ENCODE results near the gene PLA2G6.
A peak's percentile ranks its signal among the peaks of the same experiment; 100 is the strongest.

Gene PLA2G6

DNA sequence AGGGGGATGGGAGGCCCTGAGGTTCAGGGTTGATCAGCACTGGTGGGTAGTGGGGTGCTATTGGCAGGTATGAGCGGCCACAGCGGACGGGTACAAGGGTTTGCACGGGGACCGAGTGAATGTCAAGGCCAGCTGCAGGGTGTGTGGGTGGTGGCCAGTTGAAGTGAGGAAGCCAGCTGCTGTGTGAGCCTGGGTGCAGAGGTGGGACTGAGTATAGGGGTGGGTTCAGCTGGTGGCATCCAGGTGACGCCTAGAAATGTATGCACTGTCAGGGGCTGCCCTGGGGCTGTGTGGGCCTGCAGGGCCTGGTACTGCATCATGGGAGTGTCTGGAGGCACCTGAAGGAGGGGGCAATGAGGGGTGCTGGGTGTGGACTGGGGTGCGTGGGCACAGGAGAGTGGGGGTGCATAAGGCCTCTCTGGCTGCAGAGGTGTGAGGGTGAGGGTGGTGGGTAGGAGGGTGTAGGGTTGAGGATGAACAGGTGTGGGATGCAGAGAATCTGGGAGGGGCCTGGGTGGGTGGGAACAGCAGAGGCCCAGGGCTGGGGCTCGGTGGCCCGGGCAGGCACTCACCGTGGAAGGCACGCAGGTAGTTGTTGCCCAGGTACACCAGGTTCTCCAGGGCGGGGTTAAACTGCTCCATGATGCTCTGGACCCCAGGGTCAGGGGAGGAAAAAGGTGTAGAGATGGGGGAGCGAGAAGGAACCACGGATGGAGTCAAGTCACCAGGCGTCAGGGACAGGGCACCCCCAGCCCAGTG, 72.9 kb downstream of the PLA2G6 start:
- Histone ChIP-seq H3K4me1 (no peaks in the 10 kb centered on the region), H3K4me3 (no peak overlapping the region), H3K36me3 (replicated peaks) (no peaks in the 10 kb centered on the region), H3K27me3 (ENCODE audit: low read depth) (no peaks in the 10 kb centered on the region), H3K9me3 (no peaks in the 10 kb centered on the region)
- in situ Hi-C loops (cut with MboI; ENCODE audit: low sequenced_read_pairs), result no loop called here
- DNase-seq (ENCODE audit: low spot score in 2 of 2), result no peak

GRCh38 chr22:38107692-38108515, 73.7 kb downstream of the PLA2G6 start:
- Histone ChIP-seq H3K36me3 (replicated peaks) (no peaks in the 10 kb centered on the region), H3K4me3 (no peak overlapping the region), H3K4me1 (no peaks in the 10 kb centered on the region), H3K9me3 (no peaks in the 10 kb centered on the region), H3K27me3 (ENCODE audit: low read depth) (no peaks in the 10 kb centered on the region)
- in situ Hi-C loops (cut with MboI; ENCODE audit: low sequenced_read_pairs), result no loop called here
- no peak for DNase-seq (ENCODE audit: low spot score in 2 of 2)

- no peak for DNase-seq (ENCODE audit: low spot score in 2 of 2)
- Histone ChIP-seq H3K9me3 (no peaks in the 10 kb centered on the region), H3K4me1 (no peaks in the 10 kb centered on the region), H3K4me3 (no peak overlapping the region), H3K36me3 (replicated peaks) (no peaks in the 10 kb centered on the region), H3K27me3 (ENCODE audit: low read depth) (no peaks in the 10 kb centered on the region)
- in situ Hi-C loops (cut with MboI; ENCODE audit: low sequenced_read_pairs), result no loop called here
These were observed 74.6 kb downstream of the PLA2G6 start for GRCh38 chr22:38106814-38107578.

DNA sequence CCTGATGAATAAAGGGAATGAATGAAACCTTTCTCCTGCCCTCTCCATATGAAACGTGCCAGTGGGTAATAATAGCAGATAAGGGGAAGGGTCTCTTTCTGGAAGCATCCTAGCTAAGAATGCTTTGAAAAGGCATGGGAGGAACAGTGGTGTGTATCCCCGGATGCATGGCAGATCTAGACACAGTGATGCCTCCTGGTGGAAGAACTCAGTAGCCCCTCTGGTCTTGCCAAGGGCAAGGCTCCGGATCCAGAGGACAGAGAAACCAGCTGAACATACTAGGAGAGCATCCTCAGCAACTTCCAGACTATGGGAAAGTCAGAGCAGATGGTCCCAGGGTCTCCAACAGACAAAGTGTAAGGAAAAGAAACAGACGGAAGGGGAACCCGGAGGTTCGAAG, 77.5 kb downstream of the PLA2G6 start:
- in situ Hi-C loops (cut with MboI; ENCODE audit: low sequenced_read_pairs), result no loop called here
- Histone ChIP-seq H3K27me3 (ENCODE audit: low read depth) (no peaks in the 10 kb centered on the region), H3K9me3 (no peaks in the 10 kb centered on the region), H3K4me3 (no peak overlapping the region), H3K4me1 (no peaks in the 10 kb centered on the region), H3K36me3 (replicated peaks) (no peaks in the 10 kb centered on the region)
- peak in 1 of 2 experiments; percentile 40 for DNase-seq (ENCODE audit: low spot score in 2 of 2)

- in situ Hi-C loops (cut with MboI; ENCODE audit: low sequenced_read_pairs), result no loop called here
- Histone ChIP-seq H3K4me1 (no peaks in the 10 kb centered on the region), H3K27me3 (ENCODE audit: low read depth) (no peaks in the 10 kb centered on the region), H3K9me3 (no peaks in the 10 kb centered on the region), H3K4me3 (no peak overlapping the region), H3K36me3 (replicated peaks) (no peaks in the 10 kb centered on the region)
- no peak for DNase-seq (ENCODE audit: low spot score in 2 of 2)
These were observed 78.0 kb downstream of the PLA2G6 start for GRCh38 chr22:38103641-38104040.

DNA sequence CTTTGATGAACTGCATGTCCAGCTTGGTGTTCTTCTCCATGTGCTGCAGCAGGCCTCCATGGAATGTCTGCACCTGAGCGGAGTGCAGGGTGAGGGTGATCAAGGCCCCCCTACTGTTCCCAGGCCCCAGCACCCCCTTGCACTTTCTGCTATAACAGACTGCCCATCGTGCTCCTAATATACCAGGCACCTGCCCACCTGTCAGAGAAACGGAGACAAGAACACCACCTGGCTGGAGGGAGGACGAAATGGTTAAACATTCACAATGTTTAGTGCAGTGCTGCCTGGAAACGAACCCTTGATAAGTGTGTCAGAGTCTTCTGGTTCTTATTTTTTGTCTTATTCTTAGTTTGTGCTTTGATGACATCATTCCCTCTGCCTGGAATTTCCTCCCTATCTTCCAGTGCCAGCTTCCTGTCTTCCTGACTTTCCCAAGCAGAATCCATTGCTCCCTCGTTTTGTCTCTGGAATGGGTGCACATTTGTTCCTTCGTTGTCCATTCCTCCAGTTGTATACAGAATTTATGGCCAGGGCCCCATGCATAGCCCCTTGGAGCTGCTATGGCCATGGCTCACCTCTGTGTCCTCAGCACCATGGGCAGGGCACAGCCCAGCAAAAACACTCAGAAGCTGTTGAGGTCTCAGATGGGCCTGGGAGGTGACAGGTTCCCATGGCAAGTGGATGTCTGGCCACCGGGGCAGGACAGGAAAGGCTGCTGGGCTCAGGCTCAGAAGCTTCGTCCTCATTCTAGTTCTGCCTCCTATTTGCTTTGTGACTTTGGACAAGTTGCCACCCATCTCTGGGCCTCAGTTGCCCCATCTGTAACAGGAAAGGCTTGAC, 83.0 kb downstream of the PLA2G6 start:
- Histone ChIP-seq H3K9me3 (no peaks in the 10 kb centered on the region), H3K4me1 (no peaks in the 10 kb centered on the region), H3K4me3 (no peak overlapping the region), H3K36me3 (replicated peaks) (no peaks in the 10 kb centered on the region), H3K27me3 (ENCODE audit: low read depth) (no peaks in the 10 kb centered on the region)
- in situ Hi-C loops (cut with MboI; ENCODE audit: low sequenced_read_pairs), result no loop called here
- no peak for DNase-seq (ENCODE audit: low spot score in 2 of 2)

GRCh38 chr22:38097557-38098409, 83.8 kb downstream of the PLA2G6 start:
- no peaks in the 10 kb centered on the region for H3K9me3 ChIP-seq
- no peaks in the 10 kb centered on the region for H3K36me3 ChIP-seq (replicated peaks)
- no peak for DNase-seq (ENCODE audit: low spot score in 2 of 2)
- no peaks in the 10 kb centered on the region for H3K4me1 ChIP-seq
- in situ Hi-C loops (cut with MboI; ENCODE audit: low sequenced_read_pairs), result no loop called here
- H3K27me3 ChIP-seq (ENCODE audit: low read depth), result no peaks in the 10 kb centered on the region
- H3K4me3 ChIP-seq, result no peak overlapping the region

DNA sequence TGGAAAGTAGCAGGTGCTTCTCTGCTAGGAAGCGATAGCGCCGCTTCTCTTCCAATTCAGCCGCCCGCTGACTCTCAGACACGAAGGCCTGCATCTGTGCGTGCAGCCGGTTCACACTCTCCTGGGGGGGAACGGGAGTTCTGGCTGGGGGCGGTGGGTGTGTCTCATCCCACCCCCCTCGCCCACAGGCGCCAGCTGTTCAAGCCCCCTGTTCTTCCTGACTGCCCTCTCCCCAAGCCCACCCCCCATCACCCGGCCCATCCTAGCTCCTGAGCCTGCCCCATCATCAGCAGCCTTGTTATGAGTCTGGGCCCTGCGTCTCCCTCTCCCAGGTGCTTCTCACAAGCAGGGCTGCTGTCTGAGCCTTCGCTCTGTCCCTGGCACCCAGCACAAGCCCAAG, 84.6 kb downstream of the PLA2G6 start:
- in situ Hi-C loops (cut with MboI; ENCODE audit: low sequenced_read_pairs), result no loop called here
- Histone ChIP-seq H3K27me3 (ENCODE audit: low read depth) (no peaks in the 10 kb centered on the region), H3K4me3 (no peak overlapping the region), H3K9me3 (no peaks in the 10 kb centered on the region), H3K36me3 (replicated peaks) (no peaks in the 10 kb centered on the region), H3K4me1 (no peaks in the 10 kb centered on the region)
- no peak for DNase-seq (ENCODE audit: low spot score in 2 of 2)

DNA sequence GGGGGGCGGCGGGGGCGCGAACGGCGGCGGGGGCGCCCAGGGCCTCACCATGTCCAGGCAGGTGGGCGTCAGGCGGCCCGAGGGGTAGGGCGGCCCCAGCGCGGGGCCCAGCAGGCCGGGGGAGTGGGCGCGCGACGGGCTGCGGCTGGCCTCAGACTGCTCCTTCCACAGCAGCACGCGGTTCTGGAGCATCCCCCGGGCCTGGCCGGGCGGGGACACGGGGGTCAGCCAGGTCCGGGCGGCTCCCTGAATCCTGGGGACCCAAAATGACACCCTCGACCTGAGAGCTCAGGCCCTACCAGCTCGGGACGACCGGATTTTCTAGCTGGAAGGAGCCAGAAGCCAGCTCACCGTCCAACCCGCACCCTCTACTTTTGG, 92.2 kb downstream of the PLA2G6 start:
- in situ Hi-C loops (cut with MboI; ENCODE audit: low sequenced_read_pairs), result no loop called here
- no peaks in the 10 kb centered on the region for H3K27me3 ChIP-seq (ENCODE audit: low read depth)
- no peak for DNase-seq (ENCODE audit: low spot score in 2 of 2)
- H3K4me1 ChIP-seq, result peaks cover 3% of the 10 kb centered on the region
- no peaks in the 10 kb centered on the region for H3K9me3 ChIP-seq
- no peaks in the 10 kb centered on the region for H3K36me3 ChIP-seq (replicated peaks)
- H3K4me3 ChIP-seq, result no peak overlapping the region

- H3K4me1 ChIP-seq, result peaks cover 8% of the 10 kb centered on the region
- no peak overlapping the region for H3K4me3 ChIP-seq
- H3K9me3 ChIP-seq, result no peaks in the 10 kb centered on the region
- no peak for DNase-seq (ENCODE audit: low spot score in 2 of 2)
- in situ Hi-C loops (cut with MboI; ENCODE audit: low sequenced_read_pairs), result no loop called here
- no peaks in the 10 kb centered on the region for H3K36me3 ChIP-seq (replicated peaks)
- no peaks in the 10 kb centered on the region for H3K27me3 ChIP-seq (ENCODE audit: low read depth)
These were observed 92.8 kb downstream of the PLA2G6 start for GRCh38 chr22:38088629-38089473.

GRCh38 chr22:38087855-38088254, 93.8 kb downstream of the PLA2G6 start:
- Histone ChIP-seq H3K4me1 (peaks cover 10% of the 10 kb centered on the region), H3K36me3 (replicated peaks) (no peaks in the 10 kb centered on the region), H3K9me3 (no peaks in the 10 kb centered on the region), H3K27me3 (ENCODE audit: low read depth) (no peaks in the 10 kb centered on the region), H3K4me3 (no peak overlapping the region)
- in situ Hi-C loops (cut with MboI; ENCODE audit: low sequenced_read_pairs), result no loop called here
- no peak for DNase-seq (ENCODE audit: low spot score in 2 of 2)

- DNase-seq (ENCODE audit: low spot score in 2 of 2), result no peak
- in situ Hi-C loops (cut with MboI; ENCODE audit: low sequenced_read_pairs), result no loop called here
- Histone ChIP-seq H3K9me3 (no peaks in the 10 kb centered on the region), H3K36me3 (replicated peaks) (no peaks in the 10 kb centered on the region), H3K4me3 (no peak overlapping the region), H3K4me1 (peaks cover 10% of the 10 kb centered on the region), H3K27me3 (ENCODE audit: low read depth) (no peaks in the 10 kb centered on the region)
These were observed 94.7 kb downstream of the PLA2G6 start for GRCh38 chr22:38086942-38087341.

Data from HAP-1 (cell line).